Osteoblast (primary cell): Measurements from ENCODE around the gene CACNA1D. TPM values are rescaled to one million over a fixed set of nuclear protein-coding genes. Genes with fewer than 3 reads are reported as not detected.

Experiments
- DNase-seq: peaks from one replicate; pipeline ENCODE4 v3.0.0; 2011; ENCODE audit warnings: low spot score, mixed read lengths; ENCODE audit not compliant: insufficient read length; ENCODE audit errors: missing footprints
- H2AFZ ChIP-seq: 2 replicates; pipeline ENCODE4 v1.6.0; 2011; ENCODE audit warnings: mild to moderate bottlenecking, low read length
- H3K27ac ChIP-seq: 2 replicates; pipeline ENCODE4 v1.5.1; 2011; ENCODE audit warnings: mild to moderate bottlenecking, low read depth, low read length, moderate library complexity
- H3K27me3 ChIP-seq: 2 replicates; pipeline ENCODE4 v1.6.0; 2012; ENCODE audit warnings: mild to moderate bottlenecking, control low read depth, inconsistent platforms, low read length, moderate library complexity; ENCODE audit not compliant: insufficient read depth
- H3K36me3 ChIP-seq: 2 replicates; pipeline ENCODE4 v1.5.1; 2011; ENCODE audit warnings: mild to moderate bottlenecking, low read length, control low read depth, moderate library complexity; ENCODE audit not compliant: insufficient read depth
- H3K4me1 ChIP-seq: 2 replicates; pipeline ENCODE4 v1.5.1; 2011; ENCODE audit warnings: mild to moderate bottlenecking, low read length, control low read depth, moderate library complexity; ENCODE audit not compliant: insufficient read depth
- H3K4me2 ChIP-seq: 2 replicates; pipeline ENCODE4 v1.6.0; 2011; ENCODE audit warnings: mild to moderate bottlenecking, low read length; ENCODE audit not compliant: insufficient read depth
- H3K4me3 ChIP-seq: fragments of 200-600 bp; sonication (generic); 3 replicates; pipeline ENCODE4 v1.5.1; 2012; ENCODE audit warnings: mild to moderate bottlenecking, low read length, inconsistent platforms; ENCODE audit not compliant: insufficient read depth
- H3K79me2 ChIP-seq: 2 replicates; pipeline ENCODE4 v1.6.0; 2012; ENCODE audit warnings: mild to moderate bottlenecking, low read length, control low read depth, inconsistent platforms; ENCODE audit not compliant: insufficient read depth
- H3K9me3 ChIP-seq: 2 replicates; pipeline ENCODE4 v1.5.1; 2011; ENCODE audit warnings: low read depth, low read length, control low read depth
- H4K20me1 ChIP-seq: 2 replicates; pipeline ENCODE4 v1.6.0; 2012; ENCODE audit warnings: mild to moderate bottlenecking, low read length, control low read depth; ENCODE audit not compliant: insufficient read depth
- CTCF ChIP-seq: IDR thresholded peaks from 2 replicates; pipeline ENCODE4 v1.5.1; 2011; ENCODE audit warnings: mild to moderate bottlenecking, low read depth, low read length, moderate library complexity; ENCODE audit errors: extremely low read depth
- total RNA-seq: library from RNA; depleted of rRNA; stranded (reverse); fragments of >200 nt; gene quantifications from 2 replicates; pipeline ENCODE4 v1.2.3, GENCODE V29; 2012

CACNA1D gene
- total RNA-seq, 1 donor = under 0.01 TPM

- no peaks in the 10 kb centered on the region for H3K79me2 ChIP-seq
- DNase-seq = no peak
- TF ChIP-seq CTCF = no peak
- H3K27me3 ChIP-seq = peaks cover 7% of the 10 kb centered on the region
- H3K9me3 ChIP-seq = no peaks in the 10 kb centered on the region
- H3K4me2 ChIP-seq = no peak overlapping the region
- no peaks in the 10 kb centered on the region for H3K4me1 ChIP-seq
- no peak overlapping the region for H3K27ac ChIP-seq
- no peaks in the 10 kb centered on the region for H3K36me3 ChIP-seq
- no peak overlapping the region for H3K4me3 ChIP-seq
- H2AFZ ChIP-seq = no peak overlapping the region
- H4K20me1 ChIP-seq = no peaks in the 10 kb centered on the region
Measured at GRCh38 chr3:53758846-53759245, 264.4 kb downstream of the CACNA1D start.

GRCh38 chr3:53763353-53763752 lies 268.9 kb downstream of the CACNA1D start:
- DNase-seq = no peak
- H3K27ac ChIP-seq = no peak overlapping the region
- H3K4me2 ChIP-seq = no peak overlapping the region
- H3K4me1 ChIP-seq = no peaks in the 10 kb centered on the region
- H3K27me3 ChIP-seq = no peaks in the 10 kb centered on the region
- TF ChIP-seq CTCF = no peak
- H3K36me3 ChIP-seq = no peaks in the 10 kb centered on the region
- no peaks in the 10 kb centered on the region for H3K9me3 ChIP-seq
- H2AFZ ChIP-seq = no peak overlapping the region
- H4K20me1 ChIP-seq = no peaks in the 10 kb centered on the region
- no peak overlapping the region for H3K4me3 ChIP-seq
- H3K79me2 ChIP-seq = no peaks in the 10 kb centered on the region

GRCh38 chr3:53764026-53764775 lies 269.8 kb downstream of the CACNA1D start:
- H3K4me3 ChIP-seq = no peak overlapping the region
- H3K4me2 ChIP-seq = no peak overlapping the region
- H2AFZ ChIP-seq = no peak overlapping the region
- no peaks in the 10 kb centered on the region for H4K20me1 ChIP-seq
- no peaks in the 10 kb centered on the region for H3K36me3 ChIP-seq
- H3K27me3 ChIP-seq = peaks cover 6% of the 10 kb centered on the region
- no peak overlapping the region for H3K27ac ChIP-seq
- DNase-seq = no peak
- no peak for TF ChIP-seq CTCF
- H3K4me1 ChIP-seq = no peaks in the 10 kb centered on the region
- H3K9me3 ChIP-seq = no peaks in the 10 kb centered on the region
- no peaks in the 10 kb centered on the region for H3K79me2 ChIP-seq

- Histone ChIP-seq H3K9me3 (no peaks in the 10 kb centered on the region), H3K79me2 (no peaks in the 10 kb centered on the region), H3K27me3 (peaks cover 17% of the 10 kb centered on the region)
Measured at GRCh38 chr3:53765753-53766152, 271.3 kb downstream of the CACNA1D start.

More at GRCh38 chr3:53765753-53766152, 271.3 kb downstream of the CACNA1D start:
- Histone ChIP-seq H3K4me3 (no peak overlapping the region), H2AFZ (no peak overlapping the region), H4K20me1 (no peaks in the 10 kb centered on the region), H3K27ac (no peak overlapping the region), H3K36me3 (no peaks in the 10 kb centered on the region), H3K4me1 (no peaks in the 10 kb centered on the region), H3K4me2 (no peak overlapping the region)
- TF ChIP-seq CTCF = no peak
- DNase-seq = no peak
